ENCODE results near the gene ZBTB44.

DNA sequence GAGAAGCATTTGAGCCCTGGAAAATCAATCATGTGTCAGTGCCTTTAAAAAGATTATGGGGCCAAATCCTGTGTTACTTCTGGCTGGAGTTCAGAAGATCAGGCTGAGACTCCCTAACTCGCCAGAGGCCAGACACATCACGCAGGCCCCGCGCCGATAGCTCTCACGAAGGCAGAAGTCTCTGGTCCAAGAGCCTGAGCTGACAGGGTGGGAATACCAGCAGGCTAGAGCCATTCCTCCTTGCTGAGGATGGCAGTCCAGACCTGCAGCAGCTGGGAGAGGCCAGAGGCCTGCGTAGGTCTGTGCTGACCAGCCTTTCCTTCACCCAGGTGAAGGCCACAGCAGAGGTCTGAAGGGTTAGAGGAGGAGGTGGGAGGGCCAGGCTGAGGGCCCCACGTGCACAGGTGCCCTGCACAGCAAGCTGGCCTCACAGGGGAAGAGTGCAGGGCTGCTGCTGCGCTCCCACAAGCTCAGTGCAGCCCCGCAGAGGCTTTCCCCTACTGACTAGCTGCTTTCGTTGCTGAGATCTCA is 102.2 kb downstream of the ZBTB44 start:
- TF ChIP-seq POLR2AphosphoS5 (IDR thresholded peaks at IDR 0.05; ENCODE audit: borderline replicate concordance, low read depth, low read length) (no peak), EZH2 (IDR thresholded peaks at IDR 0.05) (no peak), FOXP2 (optimal IDR thresholded peaks at IDR 0.05; ENCODE audit: control extremely low read depth, extremely low read length, insufficient read depth) (no peak)
